ENCODE results near the gene GIPR. TPM values are rescaled to one million over a fixed set of nuclear protein-coding genes. Genes with fewer than 3 reads are reported as not detected.

GIPR gene
- total RNA-seq, 2 donors from 2014 or later, result 10.8 to 14.6 TPM

- no peak overlapping the region for H3K27ac ChIP-seq (ENCODE audit: low read depth, low read length)
Measured at GRCh38 chr19:45641274-45642105, 26.5 kb upstream of the GIPR start.

DNA sequence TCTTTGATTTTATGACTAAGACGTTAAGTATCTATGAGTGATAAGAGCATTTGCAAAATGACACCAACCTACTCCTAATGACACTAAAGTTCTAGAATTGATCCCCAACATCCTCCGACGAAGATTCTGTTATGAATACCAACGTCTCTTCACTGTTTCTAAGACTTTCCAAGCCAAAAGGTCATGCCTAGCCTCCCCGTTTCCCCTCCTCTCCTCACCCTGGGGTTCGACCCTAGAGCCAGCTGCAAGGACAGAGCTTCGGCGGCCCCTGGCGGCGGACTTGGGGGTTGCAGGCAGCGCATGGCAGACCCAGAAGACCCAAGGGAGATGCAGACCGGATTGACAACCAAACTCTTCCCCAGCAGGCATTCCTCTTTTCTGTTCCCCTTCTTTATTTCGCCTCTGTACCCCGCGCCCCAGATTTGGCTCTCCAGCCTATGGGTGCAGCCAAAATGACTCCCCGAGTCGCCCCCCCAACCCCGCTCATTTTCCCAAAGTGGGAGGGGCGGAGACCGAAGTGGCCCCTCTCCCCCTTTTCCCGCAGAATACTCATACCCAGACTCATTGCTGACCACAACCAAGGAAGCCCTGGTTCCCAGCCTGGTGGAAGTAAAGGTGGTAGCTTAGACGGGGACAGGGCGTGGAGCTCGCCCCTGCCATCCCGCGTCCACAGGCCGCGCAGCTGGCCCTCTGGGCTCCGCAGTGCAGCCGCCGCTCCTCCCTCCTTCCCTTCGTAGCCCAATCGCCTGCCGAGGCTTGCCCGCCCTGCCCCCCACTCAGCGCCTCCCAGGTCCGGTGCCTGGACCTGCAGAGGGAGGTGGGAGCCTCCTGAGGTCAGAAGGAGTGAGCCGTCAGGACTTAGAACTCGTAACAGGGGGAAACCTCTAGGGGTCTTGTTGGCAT, 24.7 kb upstream of the GIPR start:
- Mint-ChIP-seq H3K27ac (peak overlapping the region; percentile 82), H3K27me3 (ENCODE audit: insufficient read depth) (peaks cover 8% of the 10 kb centered on the region), H3K36me3 (ENCODE audit: low read depth) (no peaks in the 10 kb centered on the region), H3K9me3 (peaks cover 15% of the 10 kb centered on the region), H3K4me1 (peaks cover 14% of the 10 kb centered on the region), H3K4me3 (peak overlapping the region; percentile 77)
- Histone ChIP-seq H3K9ac (ENCODE audit: extremely low read depth, low read length, poor library complexity, severe bottlenecking) (no peak overlapping the region), H3K27ac (ENCODE audit: low read depth, low read length) (no peak overlapping the region), H3K27me3 (ENCODE audit: control insufficient read depth, insufficient read depth, low read length, poor library complexity, severe bottlenecking) (no peaks in the 10 kb centered on the region), H3K4me1 (ENCODE audit: control insufficient read depth, insufficient read depth, low read length) (no peaks in the 10 kb centered on the region), H3K36me3 (ENCODE audit: control insufficient read depth, insufficient read depth, low read length) (no peaks in the 10 kb centered on the region), H3K9me3 (ENCODE audit: control insufficient read depth, low read length) (no peaks in the 10 kb centered on the region), H3K4me3 (ENCODE audit: low read length) (peak overlapping the region; percentile 83)
- peak; percentile 99 for DNase-seq
- 0 to 3% methylated on average over 11 to 39 of the region's 39 CpGs for WGBS, 2 experiments (ENCODE audit: insufficient coverage in 1 of 2, insufficient read length in 1 of 2)
- peak; percentile 98 for TF ChIP-seq CTCF (conservative IDR thresholded peaks at IDR 0.05)

More at GRCh38 chr19:45641274-45642105, 26.5 kb upstream of the GIPR start:
- Mint-ChIP-seq H3K4me1 (peaks cover 18% of the 10 kb centered on the region), H3K36me3 (ENCODE audit: low read depth) (no peaks in the 10 kb centered on the region), H3K27ac (peak overlapping the region; percentile 87), H3K9me3 (peaks cover 6% of the 10 kb centered on the region), H3K27me3 (ENCODE audit: insufficient read depth) (peaks cover 8% of the 10 kb centered on the region), H3K4me3 (peak overlapping the region; percentile 48)
- peak; percentile 97 for DNase-seq
- Histone ChIP-seq H3K4me1 (ENCODE audit: control insufficient read depth, insufficient read depth, low read length) (peaks cover 5% of the 10 kb centered on the region), H3K27me3 (ENCODE audit: control insufficient read depth, insufficient read depth, low read length, poor library complexity, severe bottlenecking) (no peaks in the 10 kb centered on the region), H3K9me3 (ENCODE audit: control insufficient read depth, low read length) (no peaks in the 10 kb centered on the region), H3K36me3 (ENCODE audit: control insufficient read depth, insufficient read depth, low read length) (no peaks in the 10 kb centered on the region), H3K9ac (ENCODE audit: extremely low read depth, low read length, poor library complexity, severe bottlenecking) (no peak overlapping the region), H3K4me3 (ENCODE audit: low read length) (peak overlapping the region; percentile 59)
- WGBS, 2 experiments (ENCODE audit: insufficient coverage in 1 of 2, insufficient read length in 1 of 2), result 6% methylated on average over 27 to 38 of the region's 40 CpGs
- no peak for TF ChIP-seq CTCF (conservative IDR thresholded peaks at IDR 0.05)

- H3K27me3 Mint-ChIP-seq (ENCODE audit: insufficient read depth), result peaks cover 8% of the 10 kb centered on the region
- no peak overlapping the region for H3K27ac Mint-ChIP-seq
- Histone ChIP-seq H3K27me3 (ENCODE audit: control insufficient read depth, insufficient read depth, low read length, poor library complexity, severe bottlenecking) (no peaks in the 10 kb centered on the region), H3K9ac (ENCODE audit: extremely low read depth, low read length, poor library complexity, severe bottlenecking) (no peak overlapping the region), H3K36me3 (ENCODE audit: control insufficient read depth, insufficient read depth, low read length) (no peaks in the 10 kb centered on the region), H3K4me1 (ENCODE audit: control insufficient read depth, insufficient read depth, low read length) (no peaks in the 10 kb centered on the region), H3K9me3 (ENCODE audit: control insufficient read depth, low read length) (no peaks in the 10 kb centered on the region), H3K4me3 (ENCODE audit: low read length) (peak overlapping the region; percentile 83), H3K27ac (ENCODE audit: low read depth, low read length) (no peak overlapping the region)
- H3K36me3 Mint-ChIP-seq (ENCODE audit: low read depth), result no peaks in the 10 kb centered on the region
- WGBS, 2 experiments (ENCODE audit: insufficient coverage in 1 of 2, insufficient read length in 1 of 2), result 56 to 61% methylated on average over 7 to 14 of the region's 14 CpGs
- TF ChIP-seq CTCF (conservative IDR thresholded peaks at IDR 0.05), result no peak
- H3K4me1 Mint-ChIP-seq, result peaks cover 9% of the 10 kb centered on the region
- peak overlapping the region; percentile 77 for H3K4me3 Mint-ChIP-seq
- H3K9me3 Mint-ChIP-seq, result peaks cover 15% of the 10 kb centered on the region
- DNase-seq, result peak; percentile 51
Measured at GRCh38 chr19:45643927-45644771, 23.9 kb upstream of the GIPR start.
